ENCODE results near the gene LRRC7.

- no peak for TF ChIP-seq CTCF (IDR thresholded peaks at IDR 0.05; ENCODE audit: borderline replicate concordance, extremely low read depth, low read length, poor library complexity, severe bottlenecking)
- TF ChIP-seq EZH2 (IDR thresholded peaks at IDR 0.05; ENCODE audit: borderline replicate concordance, low read depth, low read length, severe bottlenecking) = no peak
Observed at GRCh38 chr1:70134148-70134547, 566.4 kb downstream of the LRRC7 start.

All from DND-41 (cell line).